22Rv1 (cell line): Measurements from ENCODE around the gene CDKL4.
"Not testable (repeated sequence)": the region's sequence is repeated elsewhere in the genome, so short reads cannot be mapped to it uniquely, and the experiment has no call there.

Experiments
- H3K27ac ChIP-seq: fragments of 450-650 bp; 2 replicates; pipeline ENCODE4 v1.5.1; 2017
- ZFX ChIP-seq: fragments of 450-650 bp; IDR thresholded peaks from 2 replicates; pipeline ENCODE4 v1.6.1; 2017; ENCODE audit warnings: antibody characterized with exemption, borderline replicate concordance
- TF ChIP-seq, protein P1 (sequence below): fragments of 450-650 bp; IDR thresholded peaks from 2 replicates; pipeline ENCODE4 v1.5.1; 2017; ENCODE audit warnings: mild to moderate bottlenecking

The CDKL4 gene

DNA sequence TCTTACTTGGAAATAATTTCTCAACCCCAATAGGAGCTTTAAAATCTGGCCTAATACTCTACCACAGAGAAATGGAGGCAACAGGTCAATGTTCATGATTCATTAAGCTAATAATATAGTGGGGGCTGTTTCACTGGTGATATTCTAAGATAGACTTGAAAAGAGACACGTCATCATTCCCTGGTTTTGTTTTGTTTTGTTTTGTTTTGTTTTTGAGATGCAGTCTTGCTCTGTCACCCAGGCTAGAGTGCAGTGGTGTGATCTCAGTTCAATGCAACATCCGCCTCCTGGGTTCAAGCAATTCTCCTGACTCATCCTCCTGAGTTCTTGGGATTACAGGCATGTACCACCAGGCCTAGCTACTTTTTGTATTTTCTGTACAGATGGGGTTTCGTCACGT, 85.4 kb downstream of the CDKL4 start:
- TF ChIP-seq, protein P1, sequence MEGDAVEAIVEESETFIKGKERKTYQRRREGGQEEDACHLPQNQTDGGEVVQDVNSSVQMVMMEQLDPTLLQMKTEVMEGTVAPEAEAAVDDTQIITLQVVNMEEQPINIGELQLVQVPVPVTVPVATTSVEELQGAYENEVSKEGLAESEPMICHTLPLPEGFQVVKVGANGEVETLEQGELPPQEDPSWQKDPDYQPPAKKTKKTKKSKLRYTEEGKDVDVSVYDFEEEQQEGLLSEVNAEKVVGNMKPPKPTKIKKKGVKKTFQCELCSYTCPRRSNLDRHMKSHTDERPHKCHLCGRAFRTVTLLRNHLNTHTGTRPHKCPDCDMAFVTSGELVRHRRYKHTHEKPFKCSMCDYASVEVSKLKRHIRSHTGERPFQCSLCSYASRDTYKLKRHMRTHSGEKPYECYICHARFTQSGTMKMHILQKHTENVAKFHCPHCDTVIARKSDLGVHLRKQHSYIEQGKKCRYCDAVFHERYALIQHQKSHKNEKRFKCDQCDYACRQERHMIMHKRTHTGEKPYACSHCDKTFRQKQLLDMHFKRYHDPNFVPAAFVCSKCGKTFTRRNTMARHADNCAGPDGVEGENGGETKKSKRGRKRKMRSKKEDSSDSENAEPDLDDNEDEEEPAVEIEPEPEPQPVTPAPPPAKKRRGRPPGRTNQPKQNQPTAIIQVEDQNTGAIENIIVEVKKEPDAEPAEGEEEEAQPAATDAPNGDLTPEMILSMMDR, result no peak
- TF ChIP-seq ZFX, result no peak
- no peak overlapping the region for H3K27ac ChIP-seq

DNA sequence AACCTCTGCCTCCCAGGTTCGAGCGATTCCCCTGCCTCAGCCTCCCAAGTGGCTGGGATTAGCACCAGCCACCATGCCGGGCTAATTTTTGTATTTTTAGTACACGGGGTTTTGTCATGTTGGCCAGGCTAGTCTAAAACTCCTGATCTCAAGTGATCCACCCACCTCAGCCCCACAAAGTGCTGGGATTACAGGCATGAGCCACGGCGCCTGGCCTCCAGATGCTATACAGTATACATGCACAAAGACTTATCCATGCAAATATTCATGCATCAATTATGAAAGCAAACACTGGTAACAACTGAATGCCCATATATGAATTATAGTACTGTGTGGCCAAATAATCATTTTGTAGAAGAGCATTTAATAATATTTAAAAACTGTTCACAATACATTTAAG, 86.9 kb downstream of the CDKL4 start:
- no peak overlapping the region for H3K27ac ChIP-seq
- TF ChIP-seq, protein P1, result no peak
- no peak for TF ChIP-seq ZFX

DNA sequence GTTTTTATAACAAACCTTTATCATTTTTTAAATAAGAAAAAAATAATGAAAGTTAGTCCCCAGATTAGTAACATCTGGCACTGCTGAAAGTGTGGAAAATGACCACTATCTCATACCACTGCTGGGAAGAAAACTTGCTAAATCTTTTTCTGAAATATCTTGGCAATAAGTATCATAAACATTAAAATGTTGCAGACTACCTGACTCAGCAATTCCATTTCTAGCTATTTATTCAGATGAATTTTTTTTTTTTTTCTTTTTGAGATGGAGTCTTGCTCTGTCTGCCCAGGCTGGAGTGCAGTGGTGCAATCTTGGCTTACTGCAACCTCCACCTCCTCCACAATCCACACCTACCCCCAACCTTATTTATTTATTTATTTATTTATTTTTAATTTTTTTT, 87.7 kb downstream of the CDKL4 start:
- TF ChIP-seq, protein P1, result no peak
- no peak for TF ChIP-seq ZFX
- H3K27ac ChIP-seq, result no peak overlapping the region

DNA sequence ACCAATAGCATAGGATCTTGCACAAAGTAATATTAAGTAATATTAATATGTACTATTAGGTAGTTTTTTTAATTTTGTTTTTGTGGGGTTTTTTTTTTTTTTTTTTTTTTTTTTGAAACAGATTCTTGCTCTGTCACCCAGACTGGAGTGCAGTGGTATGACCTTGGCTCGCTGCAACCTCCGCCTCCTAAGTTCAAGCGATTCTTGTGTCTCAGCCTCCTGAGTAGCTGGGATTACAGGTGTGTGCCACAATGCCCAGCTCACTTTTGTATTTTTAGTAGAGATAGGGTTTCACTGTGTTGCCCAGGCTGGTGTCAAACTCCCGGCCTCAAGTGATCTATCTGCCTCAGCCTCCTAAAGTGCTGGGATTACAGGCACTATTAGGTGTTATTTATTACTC, 88.2 kb downstream of the CDKL4 start:
- H3K27ac ChIP-seq, result not testable (repeated sequence)

DNA sequence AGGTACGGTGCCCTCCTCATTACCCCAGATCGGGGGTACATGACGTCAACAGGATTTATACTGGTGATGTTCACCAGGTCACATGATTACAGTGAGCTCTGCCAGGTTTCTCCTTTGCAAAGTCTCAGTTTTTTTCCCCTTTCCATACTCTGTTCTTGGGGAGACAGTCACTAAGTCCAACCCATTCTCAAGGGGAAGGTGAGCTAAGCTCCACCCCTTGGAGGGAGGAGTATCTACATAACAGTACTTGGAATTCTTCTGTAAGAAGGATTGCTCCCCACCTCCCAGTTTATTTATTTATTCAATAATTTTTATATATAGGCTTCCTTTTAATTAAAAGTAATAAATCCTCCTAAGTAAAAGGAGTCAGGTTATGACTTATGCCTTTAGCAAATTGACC, 88.8 kb downstream of the CDKL4 start:
- H3K27ac ChIP-seq, result no peak overlapping the region
- TF ChIP-seq, protein P1, result no peak
- TF ChIP-seq ZFX, result no peak

DNA sequence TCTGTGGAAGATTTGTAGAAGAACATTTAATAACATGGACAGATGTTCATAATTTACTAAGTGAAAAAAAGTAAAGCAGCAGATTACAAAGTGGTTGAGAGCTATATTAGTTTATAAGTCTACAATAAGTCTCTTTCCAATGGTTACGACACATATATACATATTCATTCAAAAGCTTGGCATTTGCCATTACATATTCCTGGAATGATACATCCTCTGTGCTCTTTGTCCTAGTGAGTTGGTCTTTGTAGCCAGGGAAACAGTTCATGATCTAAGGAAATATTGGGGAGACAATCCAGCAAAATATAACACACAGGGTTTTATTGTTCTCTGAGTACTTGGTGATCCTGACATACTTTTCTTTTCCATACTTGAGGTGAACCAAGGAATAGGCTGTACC, 90.5 kb downstream of the CDKL4 start:
- no peak overlapping the region for H3K27ac ChIP-seq
- TF ChIP-seq, protein P1, result no peak
- no peak for TF ChIP-seq ZFX

DNA sequence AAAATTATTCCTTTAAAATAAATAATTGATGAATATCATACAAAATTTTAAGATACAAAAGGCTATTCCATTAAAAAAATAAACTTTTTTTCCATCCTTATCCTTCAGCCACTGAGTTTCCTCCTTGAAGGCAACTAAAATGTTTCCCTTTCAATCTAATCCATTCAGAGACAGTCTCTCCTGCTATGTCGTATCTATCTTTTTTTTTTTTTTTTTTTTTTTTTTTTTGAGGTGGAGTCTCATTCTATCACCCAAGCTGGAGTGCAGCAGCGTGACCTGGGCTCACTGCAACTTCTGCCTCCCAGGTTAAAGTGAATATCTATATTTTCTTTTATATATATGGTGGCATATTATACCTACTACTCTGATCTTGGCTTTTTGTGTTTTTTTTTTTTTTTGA, 91.3 kb downstream of the CDKL4 start:
- no peak for TF ChIP-seq ZFX
- TF ChIP-seq, protein P1, result no peak
- no peak overlapping the region for H3K27ac ChIP-seq

DNA sequence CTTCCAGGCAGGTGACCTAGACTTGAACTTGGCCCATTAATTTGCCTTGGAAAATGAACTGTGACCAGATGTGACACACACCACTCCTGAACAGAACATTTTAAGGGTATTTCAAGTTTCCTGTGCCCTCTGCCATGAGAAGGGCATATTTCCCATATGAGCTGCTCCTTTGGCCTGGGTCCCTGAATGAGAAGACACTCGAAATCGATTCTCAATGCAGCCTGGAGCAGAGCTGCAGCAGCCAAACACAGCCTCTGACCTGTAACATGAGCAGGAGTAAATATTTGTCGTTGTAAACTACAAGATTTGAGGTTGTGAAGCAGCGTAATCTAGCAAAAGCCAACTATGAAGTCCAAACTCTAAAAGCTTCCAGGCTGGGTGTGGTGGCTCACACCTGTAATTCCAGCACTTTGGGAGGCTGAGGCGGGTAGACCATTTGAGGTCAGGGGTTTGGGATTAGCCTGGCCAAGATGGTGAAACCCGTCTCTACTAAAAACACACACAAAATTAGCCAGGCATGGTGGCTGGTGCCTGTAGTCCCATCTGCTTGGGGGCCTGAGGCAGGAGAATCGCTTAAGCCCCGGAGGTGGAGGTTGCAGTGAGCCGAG, 92.8 kb downstream of the CDKL4 start:
- no peak for TF ChIP-seq ZFX
- TF ChIP-seq, protein P1, result no peak
- no peak overlapping the region for H3K27ac ChIP-seq
